Stimulated activated memory B cell treated with anti-CD40 and anti-IgM and Interleukin-4, amounts not matched to agents 10 μg/mL and 1 μg/mL and 100 μg/mL, for 72 hours (primary cell): ENCODE data around the gene C6.

Source experiments
- ATAC-seq: fragments of 150-1000 bp; cut with Tn5 transposase; 2 replicates; pipeline ENCODE4 v1.10.0; 2021
- H3K27ac Mint-ChIP-seq: one replicate; pipeline ENCODE4 v1.8.0; 2022; ENCODE audit warnings: mild to moderate bottlenecking, mixed read lengths
- H3K27me3 Mint-ChIP-seq: one replicate; pipeline ENCODE4 v1.8.0; 2022; ENCODE audit warnings: mixed read lengths
- H3K36me3 Mint-ChIP-seq: one replicate; pipeline ENCODE4 v1.8.0; 2022; ENCODE audit warnings: mixed read lengths
- H3K4me1 Mint-ChIP-seq: one replicate; pipeline ENCODE4 v1.8.0; 2022; ENCODE audit warnings: mixed read lengths
- H3K4me3 Mint-ChIP-seq: one replicate; pipeline ENCODE4 v1.8.0; 2022; ENCODE audit warnings: mild to moderate bottlenecking, moderate library complexity, mixed read lengths
- H3K9me3 Mint-ChIP-seq: one replicate; pipeline ENCODE4 v1.8.0; 2022; ENCODE audit warnings: mixed read lengths

Gene C6

GRCh38 chr5:41181691-41182564, 31.4 kb downstream of the C6 start:
- no peak for ATAC-seq
- Mint-ChIP-seq H3K4me3 (no peak overlapping the region), H3K27ac (no peak overlapping the region), H3K4me1 (no peaks in the 10 kb centered on the region), H3K9me3 (no peaks in the 10 kb centered on the region), H3K27me3 (no peaks in the 10 kb centered on the region), H3K36me3 (no peaks in the 10 kb centered on the region)

- Mint-ChIP-seq H3K4me1 (no peaks in the 10 kb centered on the region), H3K36me3 (no peaks in the 10 kb centered on the region), H3K27ac (no peak overlapping the region), H3K4me3 (no peak overlapping the region), H3K27me3 (no peaks in the 10 kb centered on the region), H3K9me3 (no peaks in the 10 kb centered on the region)
- ATAC-seq = no peak
These were observed 36.4 kb downstream of the C6 start for GRCh38 chr5:41176952-41177351.

GRCh38 chr5:41172012-41172411, 41.3 kb downstream of the C6 start:
- H3K27me3 Mint-ChIP-seq = no peaks in the 10 kb centered on the region
- peaks cover 3% of the 10 kb centered on the region for H3K9me3 Mint-ChIP-seq
- H3K36me3 Mint-ChIP-seq = no peaks in the 10 kb centered on the region
- H3K27ac Mint-ChIP-seq = no peak overlapping the region
- H3K4me1 Mint-ChIP-seq = no peaks in the 10 kb centered on the region
- no peak for ATAC-seq
- no peak overlapping the region for H3K4me3 Mint-ChIP-seq

- no peak overlapping the region for H3K4me3 Mint-ChIP-seq
- no peaks in the 10 kb centered on the region for H3K4me1 Mint-ChIP-seq
- no peaks in the 10 kb centered on the region for H3K9me3 Mint-ChIP-seq
- H3K27ac Mint-ChIP-seq = no peak overlapping the region
- H3K27me3 Mint-ChIP-seq = no peaks in the 10 kb centered on the region
- no peak for ATAC-seq
- no peaks in the 10 kb centered on the region for H3K36me3 Mint-ChIP-seq
These were observed 52.1 kb downstream of the C6 start for GRCh38 chr5:41161271-41161670.

GRCh38 chr5:41157272-41157894, 55.9 kb downstream of the C6 start:
- Mint-ChIP-seq H3K4me3 (no peak overlapping the region), H3K27ac (no peak overlapping the region)

GRCh38 chr5:41156739-41157138, 56.6 kb downstream of the C6 start:
- no peak for ATAC-seq
- no peaks in the 10 kb centered on the region for H3K27me3 Mint-ChIP-seq
- no peaks in the 10 kb centered on the region for H3K36me3 Mint-ChIP-seq
- H3K9me3 Mint-ChIP-seq = no peaks in the 10 kb centered on the region
- no peak overlapping the region for H3K27ac Mint-ChIP-seq
- H3K4me1 Mint-ChIP-seq = no peaks in the 10 kb centered on the region
- no peak overlapping the region for H3K4me3 Mint-ChIP-seq

More at GRCh38 chr5:41157272-41157894, 55.9 kb downstream of the C6 start:
- no peaks in the 10 kb centered on the region for H3K9me3 Mint-ChIP-seq
- H3K4me1 Mint-ChIP-seq = no peaks in the 10 kb centered on the region
- H3K27me3 Mint-ChIP-seq = no peaks in the 10 kb centered on the region
- ATAC-seq = no peak
- H3K36me3 Mint-ChIP-seq = no peaks in the 10 kb centered on the region

GRCh38 chr5:41154491-41154890, 58.8 kb downstream of the C6 start:
- no peak overlapping the region for H3K4me3 Mint-ChIP-seq
- ATAC-seq = no peak
- no peaks in the 10 kb centered on the region for H3K36me3 Mint-ChIP-seq
- no peak overlapping the region for H3K27ac Mint-ChIP-seq
- H3K27me3 Mint-ChIP-seq = no peaks in the 10 kb centered on the region
- no peaks in the 10 kb centered on the region for H3K4me1 Mint-ChIP-seq
- no peaks in the 10 kb centered on the region for H3K9me3 Mint-ChIP-seq

GRCh38 chr5:41151564-41151963, 61.8 kb downstream of the C6 start:
- H3K27ac Mint-ChIP-seq = no peak overlapping the region

GRCh38 chr5:41148448-41148847, 64.9 kb downstream of the C6 start:
- Mint-ChIP-seq H3K36me3 (no peaks in the 10 kb centered on the region), H3K4me3 (no peak overlapping the region), H3K4me1 (no peaks in the 10 kb centered on the region), H3K9me3 (no peaks in the 10 kb centered on the region), H3K27ac (no peak overlapping the region), H3K27me3 (no peaks in the 10 kb centered on the region)
- no peak for ATAC-seq

More at GRCh38 chr5:41151564-41151963, 61.8 kb downstream of the C6 start:
- no peak for ATAC-seq
- Mint-ChIP-seq H3K4me1 (no peaks in the 10 kb centered on the region), H3K27me3 (no peaks in the 10 kb centered on the region), H3K36me3 (no peaks in the 10 kb centered on the region), H3K4me3 (no peak overlapping the region), H3K9me3 (no peaks in the 10 kb centered on the region)

- H3K9me3 Mint-ChIP-seq = peaks cover 2% of the 10 kb centered on the region
- no peak for ATAC-seq
- H3K4me3 Mint-ChIP-seq = no peak overlapping the region
- H3K36me3 Mint-ChIP-seq = no peaks in the 10 kb centered on the region
- H3K27me3 Mint-ChIP-seq = no peaks in the 10 kb centered on the region
- H3K27ac Mint-ChIP-seq = no peak overlapping the region
- H3K4me1 Mint-ChIP-seq = no peaks in the 10 kb centered on the region
These were observed 68.0 kb downstream of the C6 start for GRCh38 chr5:41145306-41145705.

- H3K27me3 Mint-ChIP-seq = no peaks in the 10 kb centered on the region
- H3K4me1 Mint-ChIP-seq = no peaks in the 10 kb centered on the region
- H3K27ac Mint-ChIP-seq = no peak overlapping the region
- ATAC-seq = no peak
- H3K4me3 Mint-ChIP-seq = no peak overlapping the region
- no peaks in the 10 kb centered on the region for H3K36me3 Mint-ChIP-seq
- peaks cover 2% of the 10 kb centered on the region for H3K9me3 Mint-ChIP-seq
These were observed 70.0 kb downstream of the C6 start for GRCh38 chr5:41143131-41143901.

GRCh38 chr5:41127967-41128690, 85.2 kb downstream of the C6 start:
- no peak overlapping the region for H3K27ac Mint-ChIP-seq
- H3K9me3 Mint-ChIP-seq = no peaks in the 10 kb centered on the region
- no peak overlapping the region for H3K4me3 Mint-ChIP-seq
- H3K27me3 Mint-ChIP-seq = no peaks in the 10 kb centered on the region
- no peaks in the 10 kb centered on the region for H3K36me3 Mint-ChIP-seq
- no peak for ATAC-seq
- H3K4me1 Mint-ChIP-seq = no peaks in the 10 kb centered on the region

GRCh38 chr5:41122459-41122858, 90.9 kb downstream of the C6 start:
- Mint-ChIP-seq H3K4me3 (no peak overlapping the region), H3K9me3 (no peaks in the 10 kb centered on the region), H3K4me1 (no peaks in the 10 kb centered on the region), H3K36me3 (no peaks in the 10 kb centered on the region), H3K27me3 (no peaks in the 10 kb centered on the region), H3K27ac (no peak overlapping the region)
- ATAC-seq = no peak

- no peaks in the 10 kb centered on the region for H3K9me3 Mint-ChIP-seq
- ATAC-seq = no peak
- no peaks in the 10 kb centered on the region for H3K4me1 Mint-ChIP-seq
- no peak overlapping the region for H3K27ac Mint-ChIP-seq
- no peak overlapping the region for H3K4me3 Mint-ChIP-seq
- no peaks in the 10 kb centered on the region for H3K36me3 Mint-ChIP-seq
- no peaks in the 10 kb centered on the region for H3K27me3 Mint-ChIP-seq
These were observed 92.7 kb downstream of the C6 start for GRCh38 chr5:41120600-41120999.

- Mint-ChIP-seq H3K9me3 (no peaks in the 10 kb centered on the region), H3K27me3 (no peaks in the 10 kb centered on the region), H3K27ac (no peak overlapping the region), H3K4me1 (no peaks in the 10 kb centered on the region), H3K36me3 (no peaks in the 10 kb centered on the region), H3K4me3 (no peak overlapping the region)
- no peak for ATAC-seq
These were observed 95.2 kb downstream of the C6 start for GRCh38 chr5:41118177-41118576.
